ENCODE results near the gene TXNRD3.

TXNRD3 gene

GRCh38 chr3:126668450-126669401 is 13.8 kb upstream of the TXNRD3 start:
- Histone ChIP-seq H3K9me3 (replicated peaks; ENCODE audit: insufficient read depth, low read length) (no peaks in the 10 kb centered on the region), H3F3A (ENCODE audit: insufficient read depth, low read length) (no peaks in the 10 kb centered on the region), H3K27me3 (replicated peaks; ENCODE audit: insufficient read depth, low read length) (no peaks in the 10 kb centered on the region), H3K4me1 (ENCODE audit: low read length) (no peaks in the 10 kb centered on the region), H3K4me3 (ENCODE audit: low read length) (no peak overlapping the region), H3K27ac (ENCODE audit: low read length) (no peak overlapping the region), H2AFZ (ENCODE audit: low read length) (no peak overlapping the region), H3K4me2 (ENCODE audit: low read depth, low read length) (no peak overlapping the region), H3K9me2 (replicated peaks; ENCODE audit: insufficient read depth, low read length) (no peaks in the 10 kb centered on the region), H4K20me1 (ENCODE audit: insufficient read depth, low read length) (no peaks in the 10 kb centered on the region), H3K36me3 (replicated peaks; ENCODE audit: insufficient read depth, low read length) (no peaks in the 10 kb centered on the region), H3K9ac (ENCODE audit: low read length) (no peak overlapping the region), H3K79me2 (ENCODE audit: low read length) (no peaks in the 10 kb centered on the region)
- no peak for DNase-seq
- TF ChIP-seq CTCF (IDR thresholded peaks at IDR 0.05; ENCODE audit: low read length) (no peak), EZH2 (optimal IDR thresholded peaks at IDR 0.05; ENCODE audit: low read depth, low read length) (no peak), EZH2phosphoT487 (IDR thresholded peaks at IDR 0.05; ENCODE audit: low read length) (no peak)

- no peaks in the 10 kb centered on the region for H3F3A ChIP-seq (ENCODE audit: insufficient read depth, low read length)
- H2AFZ ChIP-seq (ENCODE audit: low read length): no peak overlapping the region
- no peak for DNase-seq
- H3K27me3 ChIP-seq (replicated peaks; ENCODE audit: insufficient read depth, low read length): no peaks in the 10 kb centered on the region; the same call in 1 of the 2 replicates
- no peak overlapping the region for H3K4me2 ChIP-seq (ENCODE audit: low read depth, low read length)
- H3K9ac ChIP-seq (ENCODE audit: low read length): no peak overlapping the region
- no peaks in the 10 kb centered on the region for H3K9me2 ChIP-seq (replicated peaks; ENCODE audit: insufficient read depth, low read length)
- H3K9me3 ChIP-seq (replicated peaks; ENCODE audit: insufficient read depth, low read length): no peaks in the 10 kb centered on the region
- H3K36me3 ChIP-seq (replicated peaks; ENCODE audit: insufficient read depth, low read length): no peaks in the 10 kb centered on the region
- no peaks in the 10 kb centered on the region for H3K4me1 ChIP-seq (ENCODE audit: low read length)
- TF ChIP-seq EZH2phosphoT487 (IDR thresholded peaks at IDR 0.05; ENCODE audit: low read length) (no peak), CTCF (IDR thresholded peaks at IDR 0.05; ENCODE audit: low read length) (no peak), EZH2 (optimal IDR thresholded peaks at IDR 0.05; ENCODE audit: low read depth, low read length) (no peak)
- no peaks in the 10 kb centered on the region for H4K20me1 ChIP-seq (ENCODE audit: insufficient read depth, low read length)
- H3K27ac ChIP-seq (ENCODE audit: low read length): no peak overlapping the region
- no peaks in the 10 kb centered on the region for H3K79me2 ChIP-seq (ENCODE audit: low read length)
- H3K4me3 ChIP-seq (ENCODE audit: low read length): no peak overlapping the region
Observed at GRCh38 chr3:126667631-126668449, 12.9 kb upstream of the TXNRD3 start.

GRCh38 chr3:126666658-126667528 is 12.0 kb upstream of the TXNRD3 start:
- TF ChIP-seq EZH2phosphoT487 (IDR thresholded peaks at IDR 0.05; ENCODE audit: low read length) (no peak), CTCF (IDR thresholded peaks at IDR 0.05; ENCODE audit: low read length) (no peak), EZH2 (optimal IDR thresholded peaks at IDR 0.05; ENCODE audit: low read depth, low read length) (no peak)
- no peaks in the 10 kb centered on the region for H3K79me2 ChIP-seq (ENCODE audit: low read length)
- no peaks in the 10 kb centered on the region for H3F3A ChIP-seq (ENCODE audit: insufficient read depth, low read length)
- no peak overlapping the region for H3K27ac ChIP-seq (ENCODE audit: low read length)
- H3K4me1 ChIP-seq (ENCODE audit: low read length): no peaks in the 10 kb centered on the region
- DNase-seq: no peak
- no peak overlapping the region for H3K4me2 ChIP-seq (ENCODE audit: low read depth, low read length)
- H3K4me3 ChIP-seq (ENCODE audit: low read length): no peak overlapping the region
- no peaks in the 10 kb centered on the region for H4K20me1 ChIP-seq (ENCODE audit: insufficient read depth, low read length)
- no peaks in the 10 kb centered on the region for H3K9me2 ChIP-seq (replicated peaks; ENCODE audit: insufficient read depth, low read length)
- no peak overlapping the region for H2AFZ ChIP-seq (ENCODE audit: low read length)
- H3K27me3 ChIP-seq (replicated peaks; ENCODE audit: insufficient read depth, low read length): peaks cover 8% of the 10 kb centered on the region
- no peaks in the 10 kb centered on the region for H3K9me3 ChIP-seq (replicated peaks; ENCODE audit: insufficient read depth, low read length)
- no peaks in the 10 kb centered on the region for H3K36me3 ChIP-seq (replicated peaks; ENCODE audit: insufficient read depth, low read length)
- H3K9ac ChIP-seq (ENCODE audit: low read length): no peak overlapping the region
